DND-41 (cell line): ENCODE results near the gene LHX4.

Experiments
- EZH2 ChIP-seq: IDR thresholded peaks from 3 replicates; pipeline ENCODE4 v1.6.1; 2012; ENCODE audit warnings: borderline replicate concordance, low read depth, mild to moderate bottlenecking, moderate library complexity, low read length, inconsistent platforms; ENCODE audit not compliant: severe bottlenecking
- TF ChIP-seq, protein P1 (sequence below): IDR thresholded peaks from 2 replicates; pipeline ENCODE4 v1.5.1; 2012; ENCODE audit warnings: borderline replicate concordance, low read length, moderate library complexity, mild to moderate bottlenecking; ENCODE audit not compliant: poor library complexity, severe bottlenecking; ENCODE audit errors: extremely low read depth

GRCh38 chr1:180233191-180234011 is 3.3 kb downstream of the LHX4 start:
- TF ChIP-seq EZH2, result no peak
- TF ChIP-seq, protein P1, sequence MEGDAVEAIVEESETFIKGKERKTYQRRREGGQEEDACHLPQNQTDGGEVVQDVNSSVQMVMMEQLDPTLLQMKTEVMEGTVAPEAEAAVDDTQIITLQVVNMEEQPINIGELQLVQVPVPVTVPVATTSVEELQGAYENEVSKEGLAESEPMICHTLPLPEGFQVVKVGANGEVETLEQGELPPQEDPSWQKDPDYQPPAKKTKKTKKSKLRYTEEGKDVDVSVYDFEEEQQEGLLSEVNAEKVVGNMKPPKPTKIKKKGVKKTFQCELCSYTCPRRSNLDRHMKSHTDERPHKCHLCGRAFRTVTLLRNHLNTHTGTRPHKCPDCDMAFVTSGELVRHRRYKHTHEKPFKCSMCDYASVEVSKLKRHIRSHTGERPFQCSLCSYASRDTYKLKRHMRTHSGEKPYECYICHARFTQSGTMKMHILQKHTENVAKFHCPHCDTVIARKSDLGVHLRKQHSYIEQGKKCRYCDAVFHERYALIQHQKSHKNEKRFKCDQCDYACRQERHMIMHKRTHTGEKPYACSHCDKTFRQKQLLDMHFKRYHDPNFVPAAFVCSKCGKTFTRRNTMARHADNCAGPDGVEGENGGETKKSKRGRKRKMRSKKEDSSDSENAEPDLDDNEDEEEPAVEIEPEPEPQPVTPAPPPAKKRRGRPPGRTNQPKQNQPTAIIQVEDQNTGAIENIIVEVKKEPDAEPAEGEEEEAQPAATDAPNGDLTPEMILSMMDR, result no peak
